H1 (cell line): ENCODE measurements around the gene FRMPD2. TPM values are rescaled to one million over a fixed set of nuclear protein-coding genes. Genes with fewer than 3 reads are reported as not detected.

Experiments used
- CTCF ChIA-PET: fragments of 300-600 bp; sonication (Branson Sonifier 250); formaldehyde crosslinking; loops from one replicate; lab custom pipeline; 2021; ENCODE audit not compliant: partially characterized antibody; lab: Charles Lee
- POLR2A ChIA-PET: fragments of 300-600 bp; sonication (Branson Sonifier 250); formaldehyde crosslinking; loops from one replicate; lab custom pipeline; 2021; ENCODE audit warnings: inconsistent platforms; ENCODE audit not compliant: partially characterized antibody; lab: Charles Lee
- DNase-seq, 2 experiments: peaks; one replicate each; pipeline versions ENCODE4 v3.0.0 to v3.0.0-alpha.2; 2010 to 2022; ENCODE audit warnings: low spot score in 2 of 2, low read depth in 1 of 2, mixed read lengths in 1 of 2
- FAIRE-seq: peaks from 2 replicates; lab custom pipeline; 2011; peaks lifted over from hg19 to GRCh38; lab: Jason Lieb, UNC
- H2AFZ ChIP-seq: 2 replicates; pipeline ENCODE4 v1.8.1; 2012; ENCODE audit warnings: low read length, inconsistent platforms
- H2AK5ac ChIP-seq: 2 replicates; pipeline ENCODE4 v1.6.1; 2013; ENCODE audit warnings: low read depth, low read length
- H2BK120ac ChIP-seq: replicated peaks from 2 replicates; pipeline ENCODE3; 2013; ENCODE audit warnings: low read depth, low read length, inconsistent platforms
- H2BK12ac ChIP-seq: 2 replicates; pipeline ENCODE4 v1.6.1; 2013; ENCODE audit warnings: low read depth, low read length
- H2BK15ac ChIP-seq: 2 replicates; pipeline ENCODE4 v1.6.1; 2013; ENCODE audit warnings: low read length
- H2BK20ac ChIP-seq: 2 replicates; pipeline ENCODE4 v1.6.1; 2013; ENCODE audit warnings: low read length
- H2BK5ac ChIP-seq: 2 replicates; pipeline ENCODE4 v1.6.1; 2013; ENCODE audit warnings: low read depth, low read length
- H3K14ac ChIP-seq: 2 replicates; pipeline ENCODE4 v1.6.1; 2013; ENCODE audit warnings: inconsistent platforms; ENCODE audit not compliant: insufficient read length
- H3K18ac ChIP-seq: 2 replicates; pipeline ENCODE4 v1.6.1; 2013; ENCODE audit warnings: low read length; ENCODE audit errors: extremely low read depth
- H3K23ac ChIP-seq: 2 replicates; pipeline ENCODE4 v1.6.1; 2013; ENCODE audit warnings: inconsistent platforms; ENCODE audit not compliant: insufficient read length
- H3K23me2 ChIP-seq: 2 replicates; pipeline ENCODE4 v1.6.1; 2013; ENCODE audit warnings: low read depth, low read length
- H3K27ac ChIP-seq: 2 replicates; pipeline ENCODE4 v1.6.1; 2011; ENCODE audit warnings: low read depth, low read length, inconsistent platforms
- H3K27me3 ChIP-seq, 4 experiments: replicated peaks in 1 of 4; 1 replicate in 1 of 4; 2 replicates in 3 of 4; pipeline versions ENCODE4 v1.6.1 to v1.8.1; 2011 to 2013; ENCODE audit warnings: low read length in 3 of 4, mild to moderate bottlenecking in 3 of 4, inconsistent platforms in 2 of 4, mixed read lengths in 2 of 4, moderate library complexity in 1 of 4; ENCODE audit not compliant: control insufficient read depth in 3 of 4, insufficient read depth in 3 of 4; ENCODE audit errors: extremely low read depth in 1 of 4
- H3K36me3 ChIP-seq, 4 experiments: 2 replicates each; pipeline versions ENCODE4 v1.6.1 to v1.8.1; 2011 to 2013; ENCODE audit warnings: mild to moderate bottlenecking in 4 of 4, low read length in 3 of 4, moderate library complexity in 2 of 4, control low read depth in 1 of 4, inconsistent platforms in 1 of 4; ENCODE audit not compliant: insufficient read depth in 4 of 4, control insufficient read depth in 2 of 4
- H3K4ac ChIP-seq: replicated peaks from 2 replicates; pipeline ENCODE3; 2013; ENCODE audit warnings: low read length, low read depth, mixed read lengths, inconsistent platforms; ENCODE audit not compliant: insufficient read length
- H3K4me1 ChIP-seq, 4 experiments: replicated peaks in 1 of 4; 1 replicate in 1 of 4; 2 replicates in 3 of 4; pipeline versions ENCODE4 v1.6.1 to v1.8.1; 2011 to 2013; ENCODE audit warnings: low read length in 3 of 4, inconsistent platforms in 2 of 4, mixed read lengths in 1 of 4; ENCODE audit not compliant: insufficient read depth in 4 of 4, control insufficient read depth in 3 of 4
- H3K4me2 ChIP-seq, 2 experiments: 2 replicates each; pipeline versions ENCODE4 v1.6.1 to v1.8.1; 2011 to 2013; ENCODE audit warnings: low read depth in 2 of 2, low read length in 2 of 2, control low read depth in 1 of 2, inconsistent platforms in 1 of 2, mild to moderate bottlenecking in 1 of 2; ENCODE audit not compliant: insufficient read depth in 1 of 2
- H3K4me3 ChIP-seq, 4 experiments: fragments of 200-600, 300-600 bp in 1 of 4; sonication (generic), shearing (Covaris generic), sonication (Bioruptor Twin) in 1 of 4; 2 replicates each; pipeline versions ENCODE4 v1.5.1 to v1.8.1; 2011 to 2016; ENCODE audit warnings: low read length in 4 of 4, low read depth in 3 of 4, control low read depth in 2 of 4, inconsistent platforms in 2 of 4, mild to moderate bottlenecking in 2 of 4, mixed read lengths in 1 of 4, moderate library complexity in 1 of 4; ENCODE audit not compliant: insufficient read depth in 2 of 4; ENCODE audit errors: extremely low read depth in 1 of 4
- H3K56ac ChIP-seq: replicated peaks from 2 replicates; pipeline ENCODE3; 2013; ENCODE audit warnings: low read depth, mild to moderate bottlenecking, mixed read lengths, low read length, inconsistent platforms; ENCODE audit not compliant: insufficient read length
- H3K79me1 ChIP-seq: 2 replicates; pipeline ENCODE4 v1.6.1; 2013; ENCODE audit warnings: low read depth, low read length, control low read depth
- H3K79me2 ChIP-seq, 2 experiments: 2 replicates each; pipeline versions ENCODE4 v1.6.1 to v1.8.1; 2012 to 2013; ENCODE audit warnings: low read length in 2 of 2, mild to moderate bottlenecking in 2 of 2, inconsistent platforms in 1 of 2; ENCODE audit not compliant: insufficient read depth in 2 of 2, control insufficient read depth in 1 of 2
- H3K9ac ChIP-seq, 4 experiments: replicated peaks in 1 of 4; 1 replicate in 1 of 4; 2 replicates in 3 of 4; pipeline versions ENCODE4 v1.6.1 to v1.8.1; 2011 to 2013; ENCODE audit warnings: low read depth in 3 of 4, low read length in 3 of 4, control low read depth in 2 of 4, mild to moderate bottlenecking in 2 of 4, moderate library complexity in 2 of 4, inconsistent platforms in 1 of 4; ENCODE audit errors: extremely low read depth in 1 of 4
- H3K9me3 ChIP-seq, 2 experiments: 2 replicates each; pipeline versions ENCODE4 v1.6.1 to v1.8.1; 2012 to 2013; ENCODE audit warnings: mild to moderate bottlenecking in 2 of 2, moderate library complexity in 2 of 2, control low read depth in 1 of 2, inconsistent platforms in 1 of 2, low read depth in 1 of 2, low read length in 1 of 2, mixed read lengths in 1 of 2; ENCODE audit not compliant: insufficient read depth in 2 of 2
- H4K20me1 ChIP-seq, 2 experiments: replicated peaks in 1 of 2; 2 replicates each; pipeline versions ENCODE3 to v1.8.1; 2011 to 2013; ENCODE audit warnings: inconsistent platforms in 2 of 2, low read length in 2 of 2, mild to moderate bottlenecking in 1 of 2; ENCODE audit not compliant: insufficient read depth in 2 of 2, control insufficient read depth in 1 of 2
- H4K5ac ChIP-seq: 2 replicates; pipeline ENCODE4 v1.6.1; 2013; ENCODE audit warnings: low read length, low read depth, mixed read lengths, inconsistent platforms; ENCODE audit not compliant: insufficient read length
- H4K8ac ChIP-seq: 2 replicates; pipeline ENCODE4 v1.8.0; 2013; ENCODE audit warnings: mild to moderate bottlenecking, moderate library complexity, low read length, inconsistent platforms; ENCODE audit not compliant: insufficient read depth; ENCODE audit errors: extremely low read depth
- H4K91ac ChIP-seq: replicated peaks from 2 replicates; pipeline ENCODE3; 2013; ENCODE audit warnings: low read length, mixed read lengths, inconsistent platforms; ENCODE audit not compliant: insufficient read length
- PHF8 ChIP-seq: fragments of 200-600 bp; sonication (generic); conservative IDR thresholded peaks from 2 replicates; pipeline ENCODE4 v1.7.1; 2012; ENCODE audit warnings: low read depth, mild to moderate bottlenecking, inconsistent platforms, low read length, moderate library complexity
- RFX5 ChIP-seq: IDR thresholded peaks from 2 replicates; pipeline ENCODE4 v1.6.1; 2011; ENCODE audit warnings: low read depth, low read length, improper control_type of control experiment, borderline replicate concordance
- WGBS, 2 experiments: shearing (Covaris generic) in 1 of 2; methylation state at CpG; one replicate each; pipeline versions ENCODE4 v1.1.6 to v1.1.7; 2013 to 2015; ENCODE audit warnings: low lambda C conversion rate in 2 of 2, mixed read lengths in 2 of 2, inconsistent platforms in 1 of 2, low coverage in 1 of 2, missing lambda C conversion rate in 1 of 2; ENCODE audit not compliant: insufficient replicate concordance in 2 of 2, insufficient coverage in 1 of 2, insufficient read length in 1 of 2; ENCODE audit errors: extremely low coverage in 1 of 2, missing lambda C conversion rate in 1 of 2; 5-methylcytosine and 5-hydroxymethylcytosine counted together
- polyA plus RNA-seq, 7 experiments: library from polyadenylated mRNA; depleted of rRNA in 3 of 7; stranded (reverse) in 5 of 7; unstranded in 2 of 7; fragments of >200 nt in 5 of 7; fragments of 200-250 nt in 2 of 7; gene quantifications; 1 replicate in 5 of 7; 2 replicates in 1 of 7; 4 replicates in 1 of 7; pipeline versions ENCODE4 v1.2.1 to v1.2.3, GENCODE V29; 2011 to 2013; ENCODE audit warnings: missing spikeins in 2 of 7, mixed read lengths in 2 of 7
- total RNA-seq: library from RNA; stranded (reverse); fragmentation: NEBNext Ultra II Directional; extraction: Animal tissue kit (Norgen Biotek cat#: 25700); gene quantifications from 2 replicates; pipeline ENCODE4 v1.2.1, GENCODE V29; 2021
- TF ChIP-seq, protein P1 (sequence below): IDR thresholded peaks from 2 replicates; pipeline ENCODE4 v1.6.1; 2012; ENCODE audit warnings: low read length, inconsistent platforms
- TF ChIP-seq, protein P2 (sequence below), 3 experiments: IDR thresholded peaks; 1 replicate in 2 of 3; 2 replicates in 1 of 3; pipeline versions ENCODE4 v1.5.1 to v1.6.1; 2011; ENCODE audit warnings: low read length in 3 of 3, mild to moderate bottlenecking in 3 of 3, inconsistent platforms in 2 of 3, low read depth in 1 of 3, moderate library complexity in 1 of 3; ENCODE audit not compliant: insufficient read depth in 1 of 3; ENCODE audit errors: control extremely low read depth in 1 of 3
- TF ChIP-seq, protein P3 (sequence below): IDR thresholded peaks from 2 replicates; pipeline ENCODE4 v1.6.1; 2012; ENCODE audit warnings: inconsistent platforms

The FRMPD2 gene
- total and polyA plus RNA-seq, 2 of the 8 experiments (the other 6 are each of a cell fraction or from before 2014, with no cell fraction given), result 0.07 to 0.47 TPM

DNA sequence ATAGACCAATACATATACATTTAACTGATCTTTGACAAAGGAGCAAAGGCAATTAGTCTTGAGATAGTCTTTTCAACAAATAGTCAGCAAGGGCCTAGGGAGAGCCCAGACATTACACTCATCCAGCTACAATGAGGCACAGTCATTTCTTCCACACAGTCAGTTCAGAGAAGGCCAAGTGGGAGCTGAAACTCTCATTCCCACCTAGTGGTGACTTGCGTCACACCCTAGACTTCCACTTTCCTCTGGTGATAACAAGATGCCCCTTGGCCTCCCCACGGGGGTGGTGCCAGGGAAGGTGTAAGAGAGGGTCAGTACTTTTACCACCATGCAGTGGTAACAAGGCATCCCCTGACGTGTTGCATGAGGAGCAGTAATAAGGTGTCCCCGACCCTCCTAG is 8.0 kb downstream of the FRMPD2 start:
- no peak overlapping the region for H3K23ac ChIP-seq
- no peak overlapping the region for H2AK5ac ChIP-seq
- ChIA-PET POLR2A (no interaction called here), CTCF (interaction anchor here (1.0 kb wide), 1 partner anchor 23 kb away, joined by 3 read pairs; no protein-coding TSS in a partner anchor)
- no peak overlapping the region for H4K8ac ChIP-seq
- no peaks in the 10 kb centered on the region for H3K79me1 ChIP-seq
- H2BK20ac ChIP-seq, result no peak overlapping the region
- H3K23me2 ChIP-seq, result peaks cover 2% of the 10 kb centered on the region; the same call in 1 of the 2 replicates
- no peaks in the 10 kb centered on the region; a peak in 1 of 8 replicates for H3K36me3 ChIP-seq
- no peak overlapping the region for H4K5ac ChIP-seq
- H3K27me3 ChIP-seq, result no peaks in the 10 kb centered on the region
- WGBS, 2 experiments, result 79% methylated on average over 4 of the region's 4 CpGs; no CpG with 5 or more reads in 1 of the 2 experiments
- no peak overlapping the region for H3K18ac ChIP-seq
- H4K20me1 ChIP-seq, result no peaks in the 10 kb centered on the region
- H3K27ac ChIP-seq, result no peak overlapping the region
- no peak for FAIRE-seq
- H3K79me2 ChIP-seq, result no peaks in the 10 kb centered on the region
- no peak overlapping the region for H2BK15ac ChIP-seq
- H3K4ac ChIP-seq, result no peak overlapping the region
- peak in 1 of 2 experiments; percentile 33 for DNase-seq
- H3K9ac ChIP-seq, result no peak overlapping the region
- H2BK5ac ChIP-seq, result no peak overlapping the region
- no peak overlapping the region for H2BK12ac ChIP-seq
- H3K14ac ChIP-seq, result no peak overlapping the region
- no peaks in the 10 kb centered on the region for H3K9me3 ChIP-seq
- no peak overlapping the region for H4K91ac ChIP-seq
- no peak overlapping the region for H2AFZ ChIP-seq
- no peak overlapping the region for H3K56ac ChIP-seq
- H2BK120ac ChIP-seq, result no peak overlapping the region
- H3K4me1 ChIP-seq, result 0 out of 7 replicates have a peak, but pooled peaks cover 0 to 3% (median 0%) of the 10 kb centered on the region in 4 experiments
- H3K4me3 ChIP-seq, result no peak overlapping the region
- no peak overlapping the region for H3K4me2 ChIP-seq
- no peak for TF ChIP-seq RFX5
- no peak for TF ChIP-seq PHF8
- TF ChIP-seq, protein P1, sequence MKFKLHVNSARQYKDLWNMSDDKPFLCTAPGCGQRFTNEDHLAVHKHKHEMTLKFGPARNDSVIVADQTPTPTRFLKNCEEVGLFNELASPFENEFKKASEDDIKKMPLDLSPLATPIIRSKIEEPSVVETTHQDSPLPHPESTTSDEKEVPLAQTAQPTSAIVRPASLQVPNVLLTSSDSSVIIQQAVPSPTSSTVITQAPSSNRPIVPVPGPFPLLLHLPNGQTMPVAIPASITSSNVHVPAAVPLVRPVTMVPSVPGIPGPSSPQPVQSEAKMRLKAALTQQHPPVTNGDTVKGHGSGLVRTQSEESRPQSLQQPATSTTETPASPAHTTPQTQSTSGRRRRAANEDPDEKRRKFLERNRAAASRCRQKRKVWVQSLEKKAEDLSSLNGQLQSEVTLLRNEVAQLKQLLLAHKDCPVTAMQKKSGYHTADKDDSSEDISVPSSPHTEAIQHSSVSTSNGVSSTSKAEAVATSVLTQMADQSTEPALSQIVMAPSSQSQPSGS, result no peak
- TF ChIP-seq, protein P2, sequence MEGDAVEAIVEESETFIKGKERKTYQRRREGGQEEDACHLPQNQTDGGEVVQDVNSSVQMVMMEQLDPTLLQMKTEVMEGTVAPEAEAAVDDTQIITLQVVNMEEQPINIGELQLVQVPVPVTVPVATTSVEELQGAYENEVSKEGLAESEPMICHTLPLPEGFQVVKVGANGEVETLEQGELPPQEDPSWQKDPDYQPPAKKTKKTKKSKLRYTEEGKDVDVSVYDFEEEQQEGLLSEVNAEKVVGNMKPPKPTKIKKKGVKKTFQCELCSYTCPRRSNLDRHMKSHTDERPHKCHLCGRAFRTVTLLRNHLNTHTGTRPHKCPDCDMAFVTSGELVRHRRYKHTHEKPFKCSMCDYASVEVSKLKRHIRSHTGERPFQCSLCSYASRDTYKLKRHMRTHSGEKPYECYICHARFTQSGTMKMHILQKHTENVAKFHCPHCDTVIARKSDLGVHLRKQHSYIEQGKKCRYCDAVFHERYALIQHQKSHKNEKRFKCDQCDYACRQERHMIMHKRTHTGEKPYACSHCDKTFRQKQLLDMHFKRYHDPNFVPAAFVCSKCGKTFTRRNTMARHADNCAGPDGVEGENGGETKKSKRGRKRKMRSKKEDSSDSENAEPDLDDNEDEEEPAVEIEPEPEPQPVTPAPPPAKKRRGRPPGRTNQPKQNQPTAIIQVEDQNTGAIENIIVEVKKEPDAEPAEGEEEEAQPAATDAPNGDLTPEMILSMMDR (IDR thresholded peaks at IDR 0.05; ENCODE audit: control extremely low read depth in 1 of 3, insufficient read depth in 1 of 3, low read depth in 1 of 3, low read length in 3 of 3), result peak in 1 of 3 experiments; percentile 13; a peak in 1 of 4 replicates
- TF ChIP-seq, protein P3, sequence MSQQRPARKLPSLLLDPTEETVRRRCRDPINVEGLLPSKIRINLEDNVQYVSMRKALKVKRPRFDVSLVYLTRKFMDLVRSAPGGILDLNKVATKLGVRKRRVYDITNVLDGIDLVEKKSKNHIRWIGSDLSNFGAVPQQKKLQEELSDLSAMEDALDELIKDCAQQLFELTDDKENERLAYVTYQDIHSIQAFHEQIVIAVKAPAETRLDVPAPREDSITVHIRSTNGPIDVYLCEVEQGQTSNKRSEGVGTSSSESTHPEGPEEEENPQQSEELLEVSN, result no peak
